GM18951 (cell line): ENCODE results near the gene OR5D16.
"Not testable (repeated sequence)": the region's sequence is repeated elsewhere in the genome, so short reads cannot be mapped to it uniquely, and the experiment has no call there.

ENCODE experiments used
- POLR2A ChIP-seq: IDR thresholded peaks from 4 replicates; pipeline ENCODE4 v1.6.1; 2011; ENCODE audit warnings: mild to moderate bottlenecking; ENCODE audit not compliant: insufficient read length, insufficient read depth; ENCODE audit errors: extremely low read depth
- in situ Hi-C: fragments of 300-500 bp; cut with MboI; formaldehyde crosslinking; loops from one replicate; pipeline ENCODE4 v1.12.0; 2022; ENCODE audit warnings: low sequenced_read_pairs, mixed read lengths, inconsistent platforms; ENCODE audit not compliant: unreplicated experiment

Gene OR5D16

DNA sequence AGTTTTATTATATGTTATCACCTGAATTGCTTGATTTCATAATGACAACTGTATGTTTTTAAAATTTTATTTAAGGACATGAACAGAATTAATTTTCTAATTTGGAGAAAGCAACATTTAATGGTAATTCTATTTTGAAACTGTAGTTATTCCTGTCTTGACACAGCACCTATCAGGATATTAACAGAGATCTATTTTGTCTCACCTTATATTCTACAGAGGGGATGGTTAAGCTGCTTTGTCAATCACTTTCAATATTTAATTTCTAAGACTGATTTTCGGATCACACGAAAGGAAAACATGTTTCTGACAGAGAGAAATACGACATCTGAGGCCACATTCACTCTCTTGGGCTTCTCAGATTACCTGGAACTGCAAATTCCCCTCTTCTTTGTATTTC is at the start of gene OR5D16:
Gene OR5D16 (plus strand): TSS at position 301 of the 400 bp plus-strand sequence. CDS start 0 bp downstream, at position 301.
- in situ Hi-C loops, result no loop called here
- TF ChIP-seq POLR2A, result no peak

DNA sequence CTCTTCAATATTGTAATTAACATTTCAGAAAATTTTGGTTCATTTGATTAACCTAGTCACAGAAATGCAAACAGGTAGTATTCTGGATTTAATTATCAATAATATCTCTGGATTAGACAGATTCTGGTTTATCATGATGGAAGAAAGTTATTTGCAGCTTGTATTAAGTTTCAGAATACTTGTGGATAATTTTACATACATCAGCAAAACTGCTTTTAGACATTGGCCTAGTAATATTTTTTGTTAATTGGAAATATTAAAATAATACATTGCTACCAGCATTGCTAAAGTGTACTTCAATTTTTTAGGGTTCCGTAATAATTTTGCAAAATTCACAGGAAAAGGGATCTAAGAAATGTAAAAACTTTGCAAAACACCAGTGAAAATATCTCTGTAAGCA is 46.9 kb upstream of the OR5D16 start:
- no peak for TF ChIP-seq POLR2A
- in situ Hi-C loops, result no loop called here

DNA sequence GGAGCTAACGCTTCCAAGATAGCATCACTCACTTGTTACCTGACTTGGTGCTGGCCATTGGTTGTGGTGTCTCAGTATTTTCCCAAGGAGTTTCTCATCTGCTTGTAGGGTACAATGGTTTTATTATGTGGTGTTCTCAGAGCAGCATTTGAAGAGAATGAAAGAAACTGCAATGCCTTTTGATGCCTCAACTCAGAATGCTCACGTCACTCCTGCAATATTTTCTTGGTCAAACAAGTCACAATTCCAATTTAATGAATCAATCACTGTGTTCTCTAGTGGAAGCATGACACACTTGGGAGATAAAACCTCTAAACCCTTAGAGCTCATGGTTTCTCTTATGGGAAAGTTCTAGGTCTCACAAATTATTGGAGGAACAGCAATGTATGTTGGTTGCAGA is 45.2 kb upstream of the OR5D16 start:
- TF ChIP-seq POLR2A, result no peak
- in situ Hi-C loops, result no loop called here

DNA sequence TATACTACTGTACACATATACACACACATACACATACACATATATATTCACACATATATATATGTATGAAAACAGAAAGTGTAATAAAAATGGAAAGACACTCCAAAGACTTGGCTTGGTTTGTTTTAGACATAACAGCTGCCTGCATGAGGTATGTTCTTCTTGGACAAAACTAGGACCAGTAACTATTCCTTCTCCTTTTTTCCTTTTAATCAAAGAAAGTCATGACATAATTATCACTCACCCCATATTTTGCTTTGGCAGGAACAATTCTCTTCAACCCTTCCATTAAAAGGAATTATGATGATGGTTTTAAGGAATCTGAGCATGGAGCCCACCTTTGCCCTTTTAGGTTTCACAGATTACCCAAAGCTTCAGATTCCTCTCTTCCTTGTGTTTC is 43.3 kb upstream of the OR5D16 start, which contains the start of gene OR5D14:
Gene OR5D14 (plus strand): TSS at position 301 of the 400 bp plus-strand sequence. CDS start 0 bp downstream, at position 301.
- in situ Hi-C loops, result no loop called here

DNA sequence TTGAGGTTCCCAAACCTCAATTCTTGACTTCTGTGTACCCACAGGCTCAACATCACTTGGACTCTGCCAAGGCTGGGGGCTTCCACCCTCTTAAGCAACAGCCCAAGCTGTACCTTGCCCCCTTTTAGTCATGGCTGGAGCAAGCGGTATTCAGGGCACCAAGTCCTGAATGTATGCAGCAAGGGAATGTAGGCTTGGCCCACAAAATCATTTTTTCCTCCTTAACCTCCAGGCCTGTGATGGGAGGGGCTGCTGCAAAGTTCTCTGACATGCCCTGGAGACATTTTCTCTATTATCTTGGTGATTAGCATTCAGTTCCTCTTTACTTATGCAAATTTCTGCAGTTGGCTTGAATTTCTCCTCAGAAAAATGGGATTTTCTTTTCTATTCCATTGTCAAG is 32.3 kb upstream of the OR5D16 start:
- in situ Hi-C loops, result no loop called here
- TF ChIP-seq POLR2A, result no peak

More for the DNA sequence above, 43.3 kb upstream of the OR5D16 start, which contains the start of gene OR5D14:
- TF ChIP-seq POLR2A, result no peak

DNA sequence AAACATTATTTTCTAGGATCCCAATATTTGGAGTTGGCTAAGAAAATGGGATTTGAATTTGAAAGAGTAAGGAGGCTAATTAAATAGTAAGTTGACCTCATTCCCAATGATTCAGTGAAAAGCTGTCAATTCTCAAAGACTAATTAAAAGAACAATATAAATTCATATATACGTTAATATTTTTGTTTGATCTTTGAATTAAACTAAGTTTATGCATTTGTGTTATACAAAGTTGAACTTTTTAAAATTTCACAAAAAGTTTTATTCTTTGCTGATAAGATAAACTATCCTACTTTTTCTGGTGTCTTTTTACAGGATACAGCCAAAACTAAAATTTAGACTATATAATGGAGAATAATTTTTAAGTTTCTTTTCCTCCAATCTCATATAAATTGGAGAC is 27.5 kb upstream of the OR5D16 start, which contains the start of gene OR5L1:
Gene OR5L1 (plus strand): TSS at position 301 of the 400 bp plus-strand sequence. CDS start 100 bp downstream, outside the sequence.
- in situ Hi-C loops, result no loop called here

DNA sequence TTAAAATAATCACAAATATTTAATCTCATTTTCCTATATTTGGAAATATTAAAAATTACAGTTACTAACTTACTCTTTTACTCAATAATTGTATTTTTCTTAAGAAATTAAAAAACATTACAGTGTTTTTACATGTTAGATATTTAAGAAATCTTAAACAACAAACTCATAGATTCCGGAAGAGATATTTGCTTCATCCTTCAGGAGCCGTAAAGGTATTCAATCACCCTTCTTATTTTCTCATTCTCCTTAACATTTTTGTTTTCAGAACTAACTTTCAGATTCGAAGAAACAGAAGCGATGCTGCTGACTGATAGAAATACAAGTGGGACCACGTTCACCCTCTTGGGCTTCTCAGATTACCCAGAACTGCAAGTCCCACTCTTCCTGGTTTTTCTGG is 19.2 kb upstream of the OR5D16 start, which contains the start of gene OR5D18:
Gene OR5D18 (plus strand): TSS at position 301 of the 400 bp plus-strand sequence. CDS start 0 bp downstream, at position 301.
- in situ Hi-C loops, result no loop called here
- TF ChIP-seq POLR2A, result no peak

More for the DNA sequence above, 27.5 kb upstream of the OR5D16 start, which contains the start of gene OR5L1:
- TF ChIP-seq POLR2A, result no peak

DNA sequence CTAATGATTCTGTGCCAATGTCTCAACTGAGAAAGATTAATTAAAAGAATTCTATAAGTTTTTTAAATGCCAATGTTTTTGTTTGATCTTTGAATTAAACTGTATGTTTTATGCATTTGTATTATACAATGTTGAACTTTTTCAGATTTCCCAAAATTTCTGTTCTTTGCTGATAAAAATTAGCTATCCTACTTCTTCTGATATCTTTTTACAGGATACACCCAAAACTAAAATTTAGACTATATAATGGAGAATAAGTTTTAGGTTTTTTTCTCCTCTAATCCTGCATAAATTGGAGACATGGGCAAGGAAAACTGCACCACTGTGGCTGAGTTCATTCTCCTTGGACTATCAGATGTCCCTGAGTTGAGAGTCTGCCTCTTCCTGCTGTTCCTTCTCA is 11.6 kb upstream of the OR5D16 start, which contains the start of gene OR5L2:
Gene OR5L2 (plus strand): TSS at position 301 of the 400 bp plus-strand sequence. CDS start 0 bp downstream, at position 301.
- in situ Hi-C loops, result no loop called here
- no peak for TF ChIP-seq POLR2A

DNA sequence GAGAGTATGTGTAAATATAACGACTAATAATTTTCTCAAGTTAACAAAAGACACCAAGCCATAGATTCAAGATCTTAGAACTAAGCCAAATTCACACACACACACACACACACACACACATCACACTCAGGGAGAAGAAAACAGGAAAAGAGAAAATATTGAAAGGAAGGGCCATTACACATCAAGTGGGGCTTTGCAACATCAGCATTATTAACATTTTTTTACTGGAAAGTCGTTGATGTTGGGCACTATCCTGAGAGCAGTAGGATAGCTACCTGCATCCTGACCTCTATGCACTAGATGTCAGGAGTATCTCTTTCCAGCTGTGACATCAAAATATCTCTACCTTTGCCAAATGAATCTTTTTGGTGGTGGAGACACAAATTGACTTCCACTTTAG is 8.9 kb downstream of the OR5D16 start:
- in situ Hi-C loops, result no loop called here
- no peak for TF ChIP-seq POLR2A

DNA sequence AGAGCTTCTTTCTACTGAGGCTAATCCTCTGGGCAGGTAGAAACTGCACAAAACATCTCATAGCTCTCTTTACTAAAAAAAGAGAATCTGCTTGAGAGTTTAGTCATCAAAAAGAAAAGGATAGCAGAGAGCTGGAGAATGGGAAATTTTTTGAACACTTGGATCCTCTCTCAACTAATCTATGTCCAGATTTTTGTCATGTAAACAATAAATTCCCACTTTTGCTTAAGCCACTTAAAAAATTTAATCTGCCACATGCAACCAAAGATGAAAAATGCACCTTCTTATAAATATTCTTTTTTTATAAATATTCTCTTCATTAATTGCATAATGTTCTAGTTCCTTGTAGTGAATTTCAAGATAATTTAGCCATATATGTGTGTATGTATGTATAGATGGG is 10.5 kb downstream of the OR5D16 start:
- no peak for TF ChIP-seq POLR2A
- in situ Hi-C loops, result no loop called here

DNA sequence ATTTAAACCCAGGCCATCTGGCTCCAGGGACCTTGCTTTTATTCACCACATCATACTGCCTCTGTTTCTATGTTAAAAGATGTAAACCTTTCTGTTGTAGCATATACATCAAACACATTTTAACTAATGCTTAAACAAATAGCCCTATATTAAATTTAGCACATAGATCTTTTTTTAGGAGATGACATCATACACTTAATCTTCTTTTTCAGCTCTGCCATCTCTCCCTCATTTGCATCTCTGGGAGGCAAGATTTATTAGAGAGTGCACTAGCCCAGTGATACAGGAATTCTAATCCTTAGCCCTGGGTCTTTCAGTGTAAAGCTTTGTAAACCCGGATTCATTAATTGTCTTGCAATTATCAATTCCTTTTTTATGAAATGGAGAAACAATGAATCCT is 13.6 kb downstream of the OR5D16 start:
- TF ChIP-seq POLR2A, result no peak
- in situ Hi-C loops, result no loop called here

DNA sequence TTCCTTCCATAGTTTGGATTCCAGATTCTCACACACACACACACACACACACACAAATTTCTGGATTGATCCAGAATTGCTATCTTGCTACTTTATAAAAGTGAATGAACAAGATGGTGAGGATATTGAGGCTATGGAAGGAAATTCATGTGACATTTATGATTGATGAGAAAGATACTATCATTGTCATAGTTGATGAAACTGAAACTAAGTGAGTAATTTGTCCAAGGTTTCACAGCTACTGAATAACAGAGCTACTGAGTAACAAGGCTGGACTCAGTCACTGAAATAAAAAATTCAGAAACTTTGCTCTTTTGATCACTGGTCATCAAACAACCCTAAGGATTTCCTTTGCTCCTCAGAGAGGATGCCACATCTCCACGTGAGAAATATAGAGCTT is 16.2 kb downstream of the OR5D16 start:
- TF ChIP-seq POLR2A, result no peak
- in situ Hi-C loops, result no loop called here

DNA sequence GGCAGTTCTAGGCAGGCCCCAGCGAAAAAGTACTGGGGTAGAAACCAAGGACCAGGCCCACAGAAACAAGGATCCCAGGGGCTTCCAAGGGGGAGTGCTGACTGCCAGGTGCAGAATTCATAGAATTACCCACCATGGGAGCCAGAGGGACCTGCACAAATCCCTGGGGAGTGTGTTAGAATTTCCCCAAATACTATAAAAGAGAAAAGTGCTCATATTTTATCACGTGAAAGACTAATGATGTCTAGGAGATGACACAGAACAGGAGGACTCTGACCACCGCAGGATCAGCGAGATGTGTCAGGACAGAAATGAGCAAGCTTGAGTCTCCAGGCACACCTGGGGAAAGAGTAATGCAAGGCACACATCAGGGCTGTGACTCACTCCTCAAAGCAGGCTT is 28.8 kb downstream of the OR5D16 start:
- in situ Hi-C loops, result not testable (repeated sequence)

DNA sequence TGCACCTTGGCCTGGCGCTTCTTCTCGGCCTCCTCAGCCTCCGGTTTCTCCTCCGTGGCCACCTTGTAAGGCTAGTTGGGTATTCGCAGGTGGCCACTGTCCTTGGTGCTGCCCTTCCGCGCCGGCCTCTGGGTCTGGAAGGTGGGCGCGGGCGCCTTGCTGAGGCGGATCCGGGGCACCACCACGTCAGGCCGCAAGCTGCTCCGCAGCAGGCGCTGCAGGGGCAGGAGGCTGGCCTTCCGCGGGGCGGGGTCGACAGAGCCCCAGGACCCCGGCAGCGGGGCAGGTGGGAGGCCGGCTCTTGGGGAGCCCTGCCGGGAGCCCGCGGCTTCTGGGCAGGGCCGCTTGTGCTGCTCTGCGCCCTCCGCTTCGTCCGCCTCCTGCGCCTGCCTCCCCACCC is 34.2 kb downstream of the OR5D16 start:
- in situ Hi-C loops, result not testable (repeated sequence)

DNA sequence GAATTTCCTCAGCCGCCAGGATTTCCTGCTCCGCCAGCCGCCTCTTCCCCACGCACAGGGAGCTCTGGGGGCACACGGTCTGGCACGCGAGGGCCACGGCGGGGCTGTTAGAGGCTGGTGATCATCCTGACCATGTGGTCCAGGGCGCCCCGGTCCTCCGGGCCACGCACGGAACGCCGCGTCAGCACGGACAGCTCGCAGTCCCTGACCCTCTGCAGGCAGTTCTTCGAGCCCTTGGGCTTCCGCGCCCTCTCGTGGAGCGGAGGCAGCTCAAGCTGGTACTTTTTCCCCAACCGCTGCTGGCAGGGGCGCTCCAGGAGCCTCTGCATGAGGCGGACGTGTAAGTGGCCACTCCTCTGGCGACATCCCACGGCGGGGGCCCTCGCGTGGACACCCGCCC is 34.6 kb downstream of the OR5D16 start:
- in situ Hi-C loops, result not testable (repeated sequence)

DNA sequence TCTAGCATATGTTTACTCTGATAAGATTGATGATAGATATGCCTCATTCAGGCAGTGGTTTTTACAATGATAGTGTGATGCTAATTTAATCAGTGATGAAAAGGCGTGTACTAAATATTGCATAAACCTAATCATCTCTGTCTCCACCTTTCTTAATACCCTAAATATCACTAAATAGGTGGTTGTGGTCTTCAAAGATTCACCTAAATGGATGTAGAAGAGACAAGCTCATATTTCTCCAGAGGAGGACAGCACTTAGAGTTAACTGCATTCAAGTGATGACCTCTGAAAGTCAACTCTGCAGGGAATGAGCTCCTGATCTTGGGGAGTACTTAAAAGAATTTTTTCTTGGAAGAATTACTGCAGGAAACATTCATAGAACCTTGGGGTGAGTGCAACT is 44.4 kb downstream of the OR5D16 start, which contains the start of gene TRIM51:
Gene TRIM51 (plus strand): TSS at position 301 of the 400 bp plus-strand sequence. CDS start 2,132 bp downstream, outside the sequence.
- in situ Hi-C loops, result not testable (repeated sequence)

DNA sequence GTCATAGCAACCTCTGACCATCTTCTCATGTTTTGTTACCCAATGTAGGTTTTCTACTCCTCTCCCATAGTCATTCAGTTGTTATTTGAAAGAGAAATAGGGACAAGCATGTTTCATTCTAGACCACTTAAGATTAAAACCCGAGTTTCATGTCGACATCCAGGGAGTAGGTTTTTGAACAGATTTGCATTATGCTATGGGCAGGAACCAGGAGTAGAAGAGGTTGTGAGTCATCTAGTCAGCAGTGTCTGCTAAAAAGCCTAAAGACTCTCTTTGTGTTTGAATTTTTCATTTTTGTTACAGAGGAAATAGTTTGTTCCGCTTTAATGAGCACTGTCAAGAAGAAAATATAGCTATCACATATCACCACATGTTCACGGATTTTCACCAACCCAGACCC is 46.4 kb downstream of the OR5D16 start:
- in situ Hi-C loops, result not testable (repeated sequence)

DNA sequence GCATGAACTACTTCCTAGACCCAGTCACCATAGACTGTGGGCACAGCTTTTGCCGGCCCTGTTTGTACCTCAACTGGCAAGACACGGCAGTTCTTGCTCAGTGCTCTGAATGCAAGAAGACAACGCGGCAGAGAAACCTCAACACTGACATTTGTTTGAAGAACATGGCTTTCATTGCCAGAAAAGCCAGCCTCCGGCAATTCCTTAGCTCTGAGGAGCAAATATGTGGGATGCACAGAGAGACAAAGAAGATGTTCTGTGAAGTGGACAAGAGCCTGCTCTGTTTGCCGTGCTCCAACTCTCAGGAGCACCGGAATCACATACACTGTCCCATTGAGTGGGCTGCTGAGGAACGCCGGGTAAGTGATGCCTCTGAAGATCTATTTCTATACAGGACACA is 46.9 kb downstream of the OR5D16 start:
- in situ Hi-C loops, result not testable (repeated sequence)
